Choroid plexus epithelial cell (primary cell): ENCODE results near the gene SGMS2.

Experiments used
- DNase-seq: peaks from one replicate; pipeline ENCODE4 v3.0.0-alpha.2; 2010; ENCODE audit warnings: low read depth
- H3K4me3 ChIP-seq: 2 replicates; pipeline ENCODE4 v1.5.1; 2011; ENCODE audit warnings: low read depth, mild to moderate bottlenecking, control low read depth, low read length, moderate library complexity
- TF ChIP-seq, protein P1 (sequence below): conservative IDR thresholded peaks from 2 replicates; pipeline ENCODE4 v1.5.1; 2011; ENCODE audit warnings: low read depth, mild to moderate bottlenecking, control low read depth, inconsistent platforms, low read length, moderate library complexity

The SGMS2 gene

GRCh38 chr4:107799669-107800450 lies 24.9 kb upstream of the SGMS2 start:
- TF ChIP-seq, protein P1, sequence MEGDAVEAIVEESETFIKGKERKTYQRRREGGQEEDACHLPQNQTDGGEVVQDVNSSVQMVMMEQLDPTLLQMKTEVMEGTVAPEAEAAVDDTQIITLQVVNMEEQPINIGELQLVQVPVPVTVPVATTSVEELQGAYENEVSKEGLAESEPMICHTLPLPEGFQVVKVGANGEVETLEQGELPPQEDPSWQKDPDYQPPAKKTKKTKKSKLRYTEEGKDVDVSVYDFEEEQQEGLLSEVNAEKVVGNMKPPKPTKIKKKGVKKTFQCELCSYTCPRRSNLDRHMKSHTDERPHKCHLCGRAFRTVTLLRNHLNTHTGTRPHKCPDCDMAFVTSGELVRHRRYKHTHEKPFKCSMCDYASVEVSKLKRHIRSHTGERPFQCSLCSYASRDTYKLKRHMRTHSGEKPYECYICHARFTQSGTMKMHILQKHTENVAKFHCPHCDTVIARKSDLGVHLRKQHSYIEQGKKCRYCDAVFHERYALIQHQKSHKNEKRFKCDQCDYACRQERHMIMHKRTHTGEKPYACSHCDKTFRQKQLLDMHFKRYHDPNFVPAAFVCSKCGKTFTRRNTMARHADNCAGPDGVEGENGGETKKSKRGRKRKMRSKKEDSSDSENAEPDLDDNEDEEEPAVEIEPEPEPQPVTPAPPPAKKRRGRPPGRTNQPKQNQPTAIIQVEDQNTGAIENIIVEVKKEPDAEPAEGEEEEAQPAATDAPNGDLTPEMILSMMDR = no peak
- no peak overlapping the region for H3K4me3 ChIP-seq
- DNase-seq = no peak

DNA sequence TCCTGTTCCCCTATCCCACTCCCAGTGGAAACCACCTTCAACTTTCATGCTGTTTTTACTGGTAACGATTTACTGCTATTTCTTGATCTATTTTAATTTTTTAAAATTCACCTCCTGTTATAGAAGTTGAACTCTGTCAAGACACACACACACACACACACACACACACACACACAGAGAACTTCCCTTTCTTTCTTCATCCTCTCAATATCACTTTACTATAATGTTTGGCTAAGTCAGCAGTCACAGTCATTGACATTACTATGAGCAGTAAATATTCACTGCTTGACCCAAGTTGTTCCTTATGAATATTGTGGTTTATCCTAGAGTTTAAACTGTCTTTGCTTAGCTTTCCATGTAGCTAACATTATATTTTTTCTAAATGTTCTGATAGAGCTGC lies 24.0 kb upstream of the SGMS2 start:
- TF ChIP-seq, protein P1 = no peak
- H3K4me3 ChIP-seq = no peak overlapping the region
- no peak for DNase-seq

- no peak for DNase-seq
- TF ChIP-seq, protein P1 = no peak
- no peak overlapping the region for H3K4me3 ChIP-seq
Measured at GRCh38 chr4:107801766-107802211, 22.9 kb upstream of the SGMS2 start.

DNA sequence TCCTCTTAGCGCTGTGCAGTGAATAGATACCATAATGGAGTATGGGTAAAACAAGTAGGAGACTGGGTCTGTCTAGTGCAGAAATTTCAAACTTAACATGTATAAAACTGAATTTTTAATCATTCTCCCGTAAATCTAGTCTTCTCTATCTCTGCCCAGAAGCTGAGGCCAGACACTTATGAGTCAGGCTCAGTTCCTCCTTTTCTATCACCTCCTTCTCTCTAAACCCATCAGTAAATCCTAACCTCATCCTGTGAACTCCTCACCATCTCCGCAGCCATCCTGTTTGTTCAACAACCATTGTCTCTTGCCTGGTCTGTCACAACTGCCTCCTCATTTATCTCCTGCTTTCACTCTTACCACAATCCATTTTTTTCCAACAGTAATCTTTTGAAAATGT lies 19.8 kb upstream of the SGMS2 start:
- H3K4me3 ChIP-seq = no peak overlapping the region
- no peak for DNase-seq
- TF ChIP-seq, protein P1 = no peak

DNA sequence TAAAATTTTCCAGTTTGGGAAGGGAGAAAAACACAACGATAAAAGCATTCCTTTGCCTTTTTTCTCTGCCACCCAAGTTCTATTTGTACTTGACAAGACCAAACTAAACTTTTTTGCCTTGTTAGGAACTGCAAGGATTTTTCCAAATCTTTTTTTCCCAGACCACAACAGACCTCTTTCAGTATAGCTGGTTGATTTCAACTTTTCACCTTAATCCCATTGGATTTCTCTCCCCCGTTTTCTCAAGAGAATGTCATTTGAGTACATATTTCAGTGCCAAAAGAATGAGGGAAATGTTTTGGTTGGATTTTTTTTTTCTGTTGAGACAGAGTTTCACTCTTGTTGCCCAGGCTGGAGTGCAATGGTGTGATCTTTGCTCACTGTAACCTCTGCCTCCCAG lies 18.5 kb upstream of the SGMS2 start:
- TF ChIP-seq, protein P1 = no peak
- DNase-seq = no peak
- no peak overlapping the region for H3K4me3 ChIP-seq

GRCh38 chr4:107808572-107808971 lies 16.2 kb upstream of the SGMS2 start:
- no peak for DNase-seq
- H3K4me3 ChIP-seq = no peak overlapping the region
- TF ChIP-seq, protein P1 = no peak

DNA sequence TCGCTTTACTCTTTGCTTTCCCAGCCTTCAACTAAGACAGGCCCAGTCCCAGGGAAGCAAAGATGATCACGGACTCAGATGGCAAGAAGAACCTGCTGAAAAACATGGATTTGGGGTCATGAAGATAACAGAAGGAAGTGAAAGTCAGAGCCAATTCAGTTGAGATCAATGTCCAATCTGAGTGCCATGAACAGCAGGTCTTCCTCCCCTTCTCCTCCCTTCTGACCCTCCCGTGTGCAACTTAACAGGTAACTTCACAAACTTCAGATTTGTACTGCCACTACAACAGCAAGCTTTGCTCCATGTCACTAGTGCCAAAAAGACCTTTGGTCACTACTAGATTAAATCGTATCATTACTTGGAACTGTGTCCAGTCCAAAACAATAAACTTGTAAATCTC lies 15.5 kb upstream of the SGMS2 start:
- H3K4me3 ChIP-seq = no peak overlapping the region
- TF ChIP-seq, protein P1 = no peak
- DNase-seq = no peak
